ENCODE measurements around the gene ZNF3. TPM values are rescaled to one million over a fixed set of nuclear protein-coding genes. Genes with fewer than 3 reads are reported as not detected.

The ZNF3 gene
- total and polyA plus RNA-seq, 9 of the 15 experiments (the other 6 are each of a cell fraction or from before 2014, with no cell fraction given): 30.0 to 64.9 (median 51.5) TPM

GRCh38 chr7:100101016-100101862 is 19.7 kb upstream of the ZNF3 start, which contains the start of the genes AP4M1 and MCM7 (continued):
- TF ChIP-seq, protein P1, sequence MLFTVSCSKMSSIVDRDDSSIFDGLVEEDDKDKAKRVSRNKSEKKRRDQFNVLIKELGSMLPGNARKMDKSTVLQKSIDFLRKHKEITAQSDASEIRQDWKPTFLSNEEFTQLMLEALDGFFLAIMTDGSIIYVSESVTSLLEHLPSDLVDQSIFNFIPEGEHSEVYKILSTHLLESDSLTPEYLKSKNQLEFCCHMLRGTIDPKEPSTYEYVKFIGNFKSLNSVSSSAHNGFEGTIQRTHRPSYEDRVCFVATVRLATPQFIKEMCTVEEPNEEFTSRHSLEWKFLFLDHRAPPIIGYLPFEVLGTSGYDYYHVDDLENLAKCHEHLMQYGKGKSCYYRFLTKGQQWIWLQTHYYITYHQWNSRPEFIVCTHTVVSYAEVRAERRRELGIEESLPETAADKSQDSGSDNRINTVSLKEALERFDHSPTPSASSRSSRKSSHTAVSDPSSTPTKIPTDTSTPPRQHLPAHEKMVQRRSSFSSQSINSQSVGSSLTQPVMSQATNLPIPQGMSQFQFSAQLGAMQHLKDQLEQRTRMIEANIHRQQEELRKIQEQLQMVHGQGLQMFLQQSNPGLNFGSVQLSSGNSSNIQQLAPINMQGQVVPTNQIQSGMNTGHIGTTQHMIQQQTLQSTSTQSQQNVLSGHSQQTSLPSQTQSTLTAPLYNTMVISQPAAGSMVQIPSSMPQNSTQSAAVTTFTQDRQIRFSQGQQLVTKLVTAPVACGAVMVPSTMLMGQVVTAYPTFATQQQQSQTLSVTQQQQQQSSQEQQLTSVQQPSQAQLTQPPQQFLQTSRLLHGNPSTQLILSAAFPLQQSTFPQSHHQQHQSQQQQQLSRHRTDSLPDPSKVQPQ (CRISPR knock-in tag; IDR thresholded peaks at IDR 0.05; ENCODE audit: borderline replicate concordance): no peak
- TF ChIP-seq HLTF (IDR thresholded peaks at IDR 0.05): no peak
- TF ChIP-seq PRPF4 (IDR thresholded peaks at IDR 0.05; ENCODE audit: insufficient read depth, low read depth, low read length, poor library complexity, severe bottlenecking): no peak
- peak; percentile 13 to 96; a peak in 3 of 4 replicates for TF ChIP-seq HDAC1 (IDR thresholded peaks at IDR 0.05)
- TF ChIP-seq, protein P2, sequence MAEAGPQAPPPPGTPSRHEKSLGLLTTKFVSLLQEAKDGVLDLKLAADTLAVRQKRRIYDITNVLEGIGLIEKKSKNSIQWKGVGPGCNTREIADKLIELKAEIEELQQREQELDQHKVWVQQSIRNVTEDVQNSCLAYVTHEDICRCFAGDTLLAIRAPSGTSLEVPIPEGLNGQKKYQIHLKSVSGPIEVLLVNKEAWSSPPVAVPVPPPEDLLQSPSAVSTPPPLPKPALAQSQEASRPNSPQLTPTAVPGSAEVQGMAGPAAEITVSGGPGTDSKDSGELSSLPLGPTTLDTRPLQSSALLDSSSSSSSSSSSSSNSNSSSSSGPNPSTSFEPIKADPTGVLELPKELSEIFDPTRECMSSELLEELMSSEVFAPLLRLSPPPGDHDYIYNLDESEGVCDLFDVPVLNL (CRISPR knock-in tag; IDR thresholded peaks at IDR 0.05; ENCODE audit: low read depth): peak; percentile 96
- TF ChIP-seq HES1 (IDR thresholded peaks at IDR 0.05; ENCODE audit: low read depth): peak; percentile 36; the same call in 1 of the 2 replicates
- no peak for TF ChIP-seq ZNF121 (CRISPR knock-in tag; conservative IDR thresholded peaks at IDR 0.05)
- peak; percentile 63 for TF ChIP-seq SMAD1 (IDR thresholded peaks at IDR 0.05; ENCODE audit: low read depth, low read length, partially characterized antibody)
- 0 out of 2 replicates have a peak, but pooled peaks have one; percentile 30 for TF ChIP-seq SAFB (IDR thresholded peaks at IDR 0.05; ENCODE audit: borderline replicate concordance, low read depth, low read length)
- TF ChIP-seq DMBX1 (CRISPR knock-in tag; IDR thresholded peaks at IDR 0.05; ENCODE audit: borderline replicate concordance): no peak
- peak; percentile 46 for TF ChIP-seq BRD9 (IDR thresholded peaks at IDR 0.05; ENCODE audit: low read depth, partially characterized antibody)
- no peak for TF ChIP-seq NR2F6 (CRISPR knock-in tag; IDR thresholded peaks at IDR 0.05)
- no peak for TF ChIP-seq PHB2 (IDR thresholded peaks at IDR 0.05; ENCODE audit: low read depth)
- no peak for TF ChIP-seq ZNF24 (IDR thresholded peaks at IDR 0.05)
- no peak for TF ChIP-seq SMARCA4 (IDR thresholded peaks at IDR 0.05)
- TF ChIP-seq DEAF1 (CRISPR knock-in tag; IDR thresholded peaks at IDR 0.05): no peak
- no peak for TF ChIP-seq NBN (IDR thresholded peaks at IDR 0.05; ENCODE audit: low read depth)
- TF ChIP-seq MAX (CRISPR knock-in tag; IDR thresholded peaks at IDR 0.05): peak; percentile 97
- TF ChIP-seq MYBL2 (IDR thresholded peaks at IDR 0.05; ENCODE audit: low read depth): no peak
- TF ChIP-seq MYBL2 (CRISPR knock-in tag; IDR thresholded peaks at IDR 0.05; ENCODE audit: borderline replicate concordance): no peak; the same call in 1 of the 2 replicates
